Spinal cord (tissue), 10 donors: ENCODE results near the gene PPP2CA. TPM values are rescaled to one million over a fixed set of nuclear protein-coding genes. Genes with fewer than 3 reads are reported as not detected.
A peak's percentile ranks its signal among the peaks of the same experiment; 100 is the strongest.

ENCODE experiments used
- DNase-seq, 6 donors: peaks; one replicate each; pipeline versions ENCODE4 v3.0.0 to v3.0.0-alpha.2; 2013 to 2015; ENCODE audit warnings: low spot score in 6 of 6, low read depth in 4 of 6
- H3K27ac ChIP-seq: one replicate; pipeline ENCODE4 v1.5.1; 2013; ENCODE audit warnings: low read depth, low read length, control low read depth
- H3K27me3 ChIP-seq: one replicate; pipeline ENCODE4 v1.6.1; 2013; ENCODE audit warnings: low read length; ENCODE audit not compliant: control insufficient read depth, insufficient read depth
- H3K36me3 ChIP-seq: one replicate; pipeline ENCODE4 v1.6.1; 2013; ENCODE audit warnings: low read length; ENCODE audit not compliant: control insufficient read depth, insufficient read depth
- H3K4me1 ChIP-seq: one replicate; pipeline ENCODE4 v1.6.1; 2013; ENCODE audit warnings: low read length; ENCODE audit not compliant: control insufficient read depth, insufficient read depth
- H3K4me3 ChIP-seq: one replicate; pipeline ENCODE4 v1.5.1; 2013; ENCODE audit warnings: low read depth, low read length, control low read depth
- H3K9me3 ChIP-seq: one replicate; pipeline ENCODE4 v1.6.1; 2013; ENCODE audit warnings: low read length; ENCODE audit not compliant: control insufficient read depth, insufficient read depth
- WGBS: methylation state at CpG from one replicate; pipeline ENCODE4 v1.1.5; 2013; ENCODE audit warnings: missing lambda C conversion rate; ENCODE audit not compliant: insufficient coverage; 5-methylcytosine and 5-hydroxymethylcytosine counted together
- polyA plus RNA-seq, 2 donors: library from polyadenylated mRNA; unstranded; fragments of 120-200 nt; gene quantifications; one replicate each; pipeline ENCODE4 v1.2.1, GENCODE V29; 2013; ENCODE audit not compliant: insufficient read length in 2 of 2
- total RNA-seq, 2 donors: library from RNA; depleted of rRNA in 1 of 2; stranded (reverse); fragments of 120-200 nt in 1 of 2; fragments of >200 nt in 1 of 2; gene quantifications; one replicate each; pipeline versions ENCODE4 v1.2.3 to v1.2.4, GENCODE V29; 2013 to 2014
- donor health status: healthy.

PPP2CA gene
- total and polyA plus RNA-seq, 4 donors, result 94.1 to 325 (median 228) TPM

- Histone ChIP-seq H3K9me3 (no peaks in the 10 kb centered on the region), H3K27me3 (no peaks in the 10 kb centered on the region), H3K4me1 (peaks cover 9% of the 10 kb centered on the region), H3K4me3 (peak overlapping the region; percentile 94), H3K27ac (peak overlapping the region; percentile 98), H3K36me3 (peaks cover 8% of the 10 kb centered on the region)
- peak in 2 of 6 donors; percentile 15 to 56 for DNase-seq
- 30% methylated on average over 9 of the region's 29 CpGs for WGBS
Measured at GRCh38 chr5:134177369-134178095, 48.3 kb downstream of the PPP2CA start.

GRCh38 chr5:134176511-134177368 is 49.1 kb downstream of the PPP2CA start, which contains the start of gene SKP1:
TSS of gene SKP1 (minus strand) at chr5:134176950. CDS start at chr5:134174022, 2,928 bp downstream.
- DNase-seq, result peak; percentile 67 to 96 (median 83)
- peaks cover 9% of the 10 kb centered on the region for H3K4me1 ChIP-seq
- peak within 1 kb of the TSS; percentile 98 for H3K27ac ChIP-seq
- peak within 1 kb of the TSS; percentile 94 for H3K4me3 ChIP-seq
- H3K27me3 ChIP-seq, result no peaks in the 10 kb centered on the region
- under 1% methylated on average over 91 of the region's 92 CpGs for WGBS
- H3K9me3 ChIP-seq, result no peaks in the 10 kb centered on the region
- peaks cover 16% of the 10 kb centered on the region for H3K36me3 ChIP-seq

- Histone ChIP-seq H3K36me3 (peaks cover 20% of the 10 kb centered on the region), H3K4me1 (peaks cover 9% of the 10 kb centered on the region), H3K9me3 (no peaks in the 10 kb centered on the region), H3K27ac (peak overlapping the region; percentile 98), H3K27me3 (no peaks in the 10 kb centered on the region), H3K4me3 (peak overlapping the region; percentile 94)
- DNase-seq, result no peak
- WGBS, result 0% methylated on average over 28 of the region's 31 CpGs
Measured at GRCh38 chr5:134175921-134176510, 49.9 kb downstream of the PPP2CA start.

GRCh38 chr5:134174841-134175839 is 50.7 kb downstream of the PPP2CA start:
- Histone ChIP-seq H3K36me3 (peaks cover 20% of the 10 kb centered on the region), H3K27me3 (no peaks in the 10 kb centered on the region), H3K27ac (peak overlapping the region; percentile 98), H3K9me3 (no peaks in the 10 kb centered on the region), H3K4me1 (peaks cover 9% of the 10 kb centered on the region), H3K4me3 (peak overlapping the region; percentile 94)
- DNase-seq, result peak in 1 of 6 donors; percentile 27
- WGBS, result 80% methylated on average over 2 of the region's 10 CpGs

- H3K9me3 ChIP-seq, result no peaks in the 10 kb centered on the region
- H3K4me1 ChIP-seq, result no peaks in the 10 kb centered on the region
- no peak overlapping the region for H3K27ac ChIP-seq
- no peaks in the 10 kb centered on the region for H3K27me3 ChIP-seq
- WGBS, result 91% methylated on average over 4 of the region's 4 CpGs
- DNase-seq, result no peak
- peaks cover 30% of the 10 kb centered on the region for H3K36me3 ChIP-seq
- no peak overlapping the region for H3K4me3 ChIP-seq
Measured at GRCh38 chr5:134171972-134172371, 53.9 kb downstream of the PPP2CA start.

GRCh38 chr5:134162592-134162991 is 63.3 kb downstream of the PPP2CA start:
- no CpG with 5 or more reads among the region's 5 CpGs for WGBS
- Histone ChIP-seq H3K9me3 (no peaks in the 10 kb centered on the region), H3K36me3 (peaks cover 41% of the 10 kb centered on the region), H3K4me1 (no peaks in the 10 kb centered on the region), H3K27ac (no peak overlapping the region), H3K4me3 (no peak overlapping the region), H3K27me3 (no peaks in the 10 kb centered on the region)
- DNase-seq, result no peak

GRCh38 chr5:134161513-134162395 is 64.1 kb downstream of the PPP2CA start:
- H3K4me3 ChIP-seq, result no peak overlapping the region
- no peaks in the 10 kb centered on the region for H3K27me3 ChIP-seq
- WGBS, result 96% methylated on average over 4 of the region's 6 CpGs
- H3K36me3 ChIP-seq, result peaks cover 38% of the 10 kb centered on the region
- H3K9me3 ChIP-seq, result no peaks in the 10 kb centered on the region
- H3K27ac ChIP-seq, result no peak overlapping the region
- no peaks in the 10 kb centered on the region for H3K4me1 ChIP-seq
- DNase-seq, result no peak

GRCh38 chr5:134153657-134154056 is 72.2 kb downstream of the PPP2CA start:
- H3K27me3 ChIP-seq, result no peaks in the 10 kb centered on the region
- no peak overlapping the region for H3K27ac ChIP-seq
- no peaks in the 10 kb centered on the region for H3K9me3 ChIP-seq
- no peak overlapping the region for H3K4me3 ChIP-seq
- peaks cover 6% of the 10 kb centered on the region for H3K4me1 ChIP-seq
- no CpG with 5 or more reads among the region's 1 CpG for WGBS
- DNase-seq, result no peak
- H3K36me3 ChIP-seq, result peaks cover 17% of the 10 kb centered on the region
